ENCODE results near the gene ANKRD1. TPM values are rescaled to one million over a fixed set of nuclear protein-coding genes. Genes with fewer than 3 reads are reported as not detected.
"Not testable (repeated sequence)": the region's sequence is repeated elsewhere in the genome, so short reads cannot be mapped to it uniquely, and the experiment has no call there.

Gene ANKRD1
- total RNA-seq, 1 donor from 2014 or later: 829 TPM

GRCh38 chr10:90912174-90912573 is 8.7 kb downstream of the ANKRD1 start:
- DNase-seq: peak; percentile 59

- peak; percentile 94 for DNase-seq
Measured at GRCh38 chr10:90911133-90912051, 9.5 kb downstream of the ANKRD1 start.

- DNase-seq: no peak
Measured at GRCh38 chr10:90906596-90906995, 14.3 kb downstream of the ANKRD1 start.

GRCh38 chr10:90905925-90906324 is 15.0 kb downstream of the ANKRD1 start:
- DNase-seq: peak; percentile 21

- DNase-seq: not testable (repeated sequence)
Measured at GRCh38 chr10:90896916-90897315, 24.0 kb downstream of the ANKRD1 start.

GRCh38 chr10:90893190-90893589 is 27.7 kb downstream of the ANKRD1 start:
- DNase-seq: no peak

- no peak for DNase-seq
Measured at GRCh38 chr10:90890347-90890746, 30.5 kb downstream of the ANKRD1 start.

GRCh38 chr10:90889636-90890035 is 31.3 kb downstream of the ANKRD1 start:
- DNase-seq: no peak

GRCh38 chr10:90888387-90888786 is 32.5 kb downstream of the ANKRD1 start:
- no peak for DNase-seq

GRCh38 chr10:90887555-90887954 is 33.3 kb downstream of the ANKRD1 start:
- no peak for DNase-seq

GRCh38 chr10:90885176-90885575 is 35.7 kb downstream of the ANKRD1 start:
- no peak for DNase-seq

GRCh38 chr10:90884431-90884830 is 36.5 kb downstream of the ANKRD1 start:
- DNase-seq: no peak

GRCh38 chr10:90880059-90880719 is 40.7 kb downstream of the ANKRD1 start:
- peak; percentile 72 for DNase-seq

- no peak for DNase-seq
Measured at GRCh38 chr10:90879062-90879461, 41.8 kb downstream of the ANKRD1 start.

GRCh38 chr10:90872648-90873020 is 48.3 kb downstream of the ANKRD1 start:
- DNase-seq: no peak

- peak; percentile 91 for DNase-seq
Measured at GRCh38 chr10:90871766-90872647, 48.9 kb downstream of the ANKRD1 start, which contains the start of gene RPP30. RPP30 (plus strand) TSS chr10:90871974; CDS start chr10:90871987, 13 bp downstream.

GRCh38 chr10:90871279-90871765 is 49.6 kb downstream of the ANKRD1 start:
- peak; percentile 92 for DNase-seq

- no peak for DNase-seq
Measured at GRCh38 chr10:90866050-90866598, 54.8 kb downstream of the ANKRD1 start.

- DNase-seq: peak; percentile 52
Measured at GRCh38 chr10:90865401-90865800, 55.5 kb downstream of the ANKRD1 start.

GRCh38 chr10:90862908-90863514 is 57.9 kb downstream of the ANKRD1 start:
- DNase-seq: peak; percentile 67

Measured in dermis blood vessel endothelial cell (primary cell).